K562 (cell line): Measurements from ENCODE around the gene SUFU. TPM values are rescaled to one million over a fixed set of nuclear protein-coding genes. Genes with fewer than 3 reads are reported as not detected.
A peak's percentile ranks its signal among the peaks of the same experiment; 100 is the strongest.

Experiments used
- CBFA2T3 ChIP-seq: fragments of 450-650 bp; IDR thresholded peaks from 2 replicates; pipeline ENCODE4 v1.6.1; 2017
- CHD4 ChIP-seq: fragments of 200-600 bp; sonication (generic); IDR thresholded peaks from 3 replicates; pipeline ENCODE4 v1.6.1; 2012; ENCODE audit warnings: low read depth, mild to moderate bottlenecking, mixed read lengths, low read length, inconsistent platforms; ENCODE audit not compliant: insufficient read depth, insufficient replicate concordance, poor library complexity, severe bottlenecking
- CREBBP ChIP-seq: IDR thresholded peaks from one replicate; pipeline ENCODE4 v1.6.1; 2012; ENCODE audit warnings: low read depth, mild to moderate bottlenecking, control low read depth, inconsistent platforms, low read length
- DPF2 ChIP-seq: fragments of 450-650 bp; IDR thresholded peaks from 2 replicates; pipeline ENCODE4 v1.6.1; 2016
- ETV1 ChIP-seq: fragments of 450-650 bp; conservative IDR thresholded peaks from 2 replicates; pipeline ENCODE4 v1.6.1; 2016; ENCODE audit warnings: missing genetic modification characterization, control low read depth, low read depth, missing compliant biosample characterization
- ETV5 ChIP-seq: sonication (generic); formaldehyde crosslinking; IDR thresholded peaks from 2 replicates; pipeline ENCODE4 v1.4.0; 2020; ENCODE audit warnings: low read depth, mild to moderate bottlenecking, missing genetic modification reagents
- HBP1 ChIP-seq: fragments of 450-650 bp; formaldehyde crosslinking; IDR thresholded peaks from 2 replicates; pipeline ENCODE4 v1.4.0; 2022; ENCODE audit warnings: missing genetic modification characterization
- HOXB6 ChIP-seq: fragments of 250-450 bp; sonication (Bioruptor Pico); IDR thresholded peaks from 2 replicates; pipeline ENCODE4 v1.5.1; 2022; ENCODE audit warnings: mild to moderate bottlenecking, borderline replicate concordance
- MCM7 ChIP-seq, 2 experiments: fragments of 450-650 bp; IDR thresholded peaks; 2 replicates each; pipeline ENCODE4 v1.6.1; 2016 to 2018
- MYNN ChIP-seq, 2 experiments: sonication (generic); formaldehyde crosslinking in 1 of 2; IDR thresholded peaks; 2 replicates each; pipeline versions ENCODE4 v1.5.0 to v1.6.1; 2016 to 2020; ENCODE audit warnings: antibody characterized with exemption in 1 of 2, missing genetic modification reagents in 1 of 2
- NFIX ChIP-seq: fragments of 250-450 bp; sonication (Bioruptor Pico); IDR thresholded peaks from 2 replicates; pipeline ENCODE4 v1.4.0; 2020; ENCODE audit warnings: low read depth, mild to moderate bottlenecking, moderate library complexity
- PCBP1 ChIP-seq: fragments of 200-400 bp; formaldehyde crosslinking; IDR thresholded peaks from 2 replicates; pipeline ENCODE4 v1.6.1; 2018; ENCODE audit warnings: mild to moderate bottlenecking, low read depth, low read length; ENCODE audit not compliant: poor library complexity, severe bottlenecking
- PML ChIP-seq: IDR thresholded peaks from 2 replicates; pipeline ENCODE4 v1.6.1; 2012; ENCODE audit warnings: low read length, inconsistent platforms
- POLR2H ChIP-seq: IDR thresholded peaks from 2 replicates; pipeline ENCODE4 v1.6.1; 2016; ENCODE audit warnings: missing genetic modification characterization, low read depth, mild to moderate bottlenecking, control low read depth, missing compliant biosample characterization, moderate library complexity
- PRMT5 ChIP-seq: sonication (generic); formaldehyde crosslinking; IDR thresholded peaks from 2 replicates; pipeline ENCODE4 v1.5.0; 2020; ENCODE audit warnings: missing genetic modification reagents
- RBM14 ChIP-seq: fragments of 200-400 bp; formaldehyde crosslinking; IDR thresholded peaks from 2 replicates; pipeline ENCODE4 v1.6.1; 2018; ENCODE audit warnings: low read depth, mild to moderate bottlenecking, low read length, moderate library complexity, borderline replicate concordance; ENCODE audit not compliant: insufficient read depth
- SMARCA4 ChIP-seq: fragments of 450-650 bp; IDR thresholded peaks from 2 replicates; pipeline ENCODE4 v1.6.1; 2016
- SRSF7 ChIP-seq: fragments of 200-400 bp; formaldehyde crosslinking; optimal IDR thresholded peaks from 2 replicates; pipeline ENCODE3; 2017; ENCODE audit warnings: mild to moderate bottlenecking, low read depth, low read length
- SRSF9 ChIP-seq: fragments of 200-400 bp; formaldehyde crosslinking; IDR thresholded peaks from 2 replicates; pipeline ENCODE4 v1.6.1; 2017; ENCODE audit warnings: low read depth, low read length, borderline replicate concordance
- TEAD2 ChIP-seq: fragments of 450-650 bp; IDR thresholded peaks from 2 replicates; pipeline ENCODE4 v1.6.1; 2016; ENCODE audit warnings: missing genetic modification characterization, control low read depth, missing compliant biosample characterization
- ZNF217 ChIP-seq: sonication (generic); formaldehyde crosslinking; IDR thresholded peaks from 2 replicates; pipeline ENCODE4 v1.8.0; 2022; ENCODE audit warnings: mild to moderate bottlenecking, missing genetic modification reagents
- ZNF280B ChIP-seq: fragments of 250-450 bp; sonication (Bioruptor Pico); IDR thresholded peaks from 2 replicates; pipeline ENCODE4 v1.5.1; 2021; ENCODE audit warnings: mild to moderate bottlenecking
- ZNF785 ChIP-seq: fragments of 250-450 bp; sonication (Bioruptor Pico); IDR thresholded peaks from 2 replicates; pipeline ENCODE4 v1.4.0; 2020; ENCODE audit warnings: mild to moderate bottlenecking
- polyA plus RNA-seq, 8 experiments: library from polyadenylated mRNA; depleted of rRNA in 4 of 8; stranded (reverse) in 5 of 8; unstranded in 3 of 8; fragments of >200 nt; fragmentation: Nextera tagmentation in 2 of 8; fragmentation: Illumina TruSeq in 1 of 8; extraction: Ambion mirVana in 2 of 8; extraction: Trizol in 1 of 8; gene quantifications; 2 replicates each; pipeline versions ENCODE4 v1.2.1 to v1.2.3, GENCODE V29; 2011 to 2014; ENCODE audit warnings: inconsistent platforms in 1 of 8, missing spikeins in 1 of 8
- total RNA-seq, 7 experiments: library from RNA; depleted of rRNA in 6 of 7; stranded (reverse); fragments of >200 nt in 6 of 7; fragmentation: Illumina TruSeq in 2 of 7; extraction: Trizol in 2 of 7; gene quantifications; 2 replicates each; pipeline versions ENCODE4 v1.2.1 to v1.2.3, GENCODE V29; 2011 to 2021; ENCODE audit warnings: low replicate concordance in 1 of 7
- TF ChIP-seq, protein P1 (sequence below): IDR thresholded peaks from 2 replicates; pipeline ENCODE4 v1.6.1; 2011; ENCODE audit warnings: borderline replicate concordance, low read depth, mild to moderate bottlenecking, moderate library complexity, low read length; ENCODE audit not compliant: insufficient read depth, poor library complexity, severe bottlenecking

Gene SUFU
- total and polyA plus RNA-seq, 9 of the 15 experiments (the other 6 are each of a cell fraction or from before 2014, with no cell fraction given): 0.59 to 6.3 (median 0.82) TPM

DNA sequence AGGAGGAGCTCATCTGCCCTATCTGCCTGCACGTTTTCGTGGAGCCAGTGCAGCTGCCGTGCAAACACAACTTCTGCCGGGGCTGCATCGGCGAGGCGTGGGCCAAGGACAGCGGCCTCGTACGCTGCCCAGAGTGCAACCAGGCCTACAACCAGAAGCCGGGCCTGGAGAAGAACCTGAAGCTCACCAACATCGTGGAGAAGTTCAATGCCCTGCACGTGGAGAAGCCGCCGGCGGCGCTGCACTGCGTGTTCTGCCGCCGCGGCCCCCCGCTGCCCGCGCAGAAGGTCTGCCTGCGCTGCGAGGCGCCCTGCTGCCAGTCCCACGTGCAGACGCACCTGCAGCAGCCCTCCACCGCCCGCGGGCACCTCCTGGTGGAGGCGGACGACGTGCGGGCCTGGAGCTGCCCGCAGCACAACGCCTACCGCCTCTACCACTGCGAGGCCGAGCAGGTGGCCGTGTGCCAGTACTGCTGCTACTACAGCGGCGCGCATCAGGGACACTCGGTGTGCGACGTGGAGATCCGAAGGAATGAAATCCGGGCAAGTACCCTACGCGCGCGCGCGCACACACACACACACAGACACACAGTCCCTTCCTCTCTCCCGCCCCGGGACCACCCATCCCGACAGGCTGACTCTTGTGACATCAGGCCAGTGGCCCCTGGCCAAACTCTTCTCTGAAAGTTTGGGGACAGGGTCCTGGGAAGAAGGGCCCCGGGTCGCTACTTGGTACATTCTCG lies 141.0 kb downstream of the SUFU start (continued):
- TF ChIP-seq DPF2: no peak
- TF ChIP-seq, protein P1, sequence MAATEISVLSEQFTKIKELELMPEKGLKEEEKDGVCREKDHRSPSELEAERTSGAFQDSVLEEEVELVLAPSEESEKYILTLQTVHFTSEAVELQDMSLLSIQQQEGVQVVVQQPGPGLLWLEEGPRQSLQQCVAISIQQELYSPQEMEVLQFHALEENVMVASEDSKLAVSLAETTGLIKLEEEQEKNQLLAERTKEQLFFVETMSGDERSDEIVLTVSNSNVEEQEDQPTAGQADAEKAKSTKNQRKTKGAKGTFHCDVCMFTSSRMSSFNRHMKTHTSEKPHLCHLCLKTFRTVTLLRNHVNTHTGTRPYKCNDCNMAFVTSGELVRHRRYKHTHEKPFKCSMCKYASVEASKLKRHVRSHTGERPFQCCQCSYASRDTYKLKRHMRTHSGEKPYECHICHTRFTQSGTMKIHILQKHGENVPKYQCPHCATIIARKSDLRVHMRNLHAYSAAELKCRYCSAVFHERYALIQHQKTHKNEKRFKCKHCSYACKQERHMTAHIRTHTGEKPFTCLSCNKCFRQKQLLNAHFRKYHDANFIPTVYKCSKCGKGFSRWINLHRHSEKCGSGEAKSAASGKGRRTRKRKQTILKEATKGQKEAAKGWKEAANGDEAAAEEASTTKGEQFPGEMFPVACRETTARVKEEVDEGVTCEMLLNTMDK: no peak
- TF ChIP-seq ZNF217 (CRISPR knock-in tag): no peak
- TF ChIP-seq PCBP1: peak; percentile 79
- no peak for TF ChIP-seq POLR2H
- TF ChIP-seq SMARCA4: no peak
- no peak for TF ChIP-seq SRSF9
- no peak for TF ChIP-seq MCM7 (IDR thresholded peaks at IDR 0.05)
- no peak for TF ChIP-seq PRMT5 (CRISPR knock-in tag)
- TF ChIP-seq PML: no peak
- no peak for TF ChIP-seq HBP1 (CRISPR knock-in tag)
- TF ChIP-seq NFIX (CRISPR knock-in tag): no peak
- no peak for TF ChIP-seq SRSF7
- TF ChIP-seq ETV1 (tag): no peak
- no peak for TF ChIP-seq CREBBP
- TF ChIP-seq CBFA2T3: 0 out of 2 replicates have a peak, but pooled peaks have one; percentile 20
- no peak for TF ChIP-seq ZNF785 (CRISPR knock-in tag)
- no peak for TF ChIP-seq CHD4
- no peak for TF ChIP-seq TEAD2 (tag)
- no peak for TF ChIP-seq ETV5
- TF ChIP-seq HOXB6 (CRISPR knock-in tag): no peak
- no peak for TF ChIP-seq RBM14
- no peak for TF ChIP-seq ZNF280B (CRISPR knock-in tag)
- TF ChIP-seq MYNN (IDR thresholded peaks at IDR 0.05): no peak
- no peak for TF ChIP-seq MYNN (CRISPR knock-in tag; IDR thresholded peaks at IDR 0.05)
